Omental fat pad (tissue), 4 donors: Measurements from ENCODE around the gene PTGES. TPM values are rescaled to one million over a fixed set of nuclear protein-coding genes. Genes with fewer than 3 reads are reported as not detected.
"Not testable (repeated sequence)": the region's sequence is repeated elsewhere in the genome, so short reads cannot be mapped to it uniquely, and the experiment has no call there.

Source experiments
- ATAC-seq: fragments of 150-250 bp; one replicate; pipeline ENCODE4 v1.9.1; 2016; ENCODE audit warnings: mild to moderate bottlenecking, moderate library complexity; ENCODE audit not compliant: low FRiP score
- DNase-seq: peaks from one replicate; pipeline ENCODE4 v3.0.0-alpha.2; 2019; ENCODE audit warnings: low spot score
- CTCF ChIP-seq, 3 donors: fragments of 450-650 bp; IDR thresholded peaks; one replicate each; pipeline ENCODE4 v1.5.1; 2016 to 2017; ENCODE audit warnings: antibody characterized with exemption in 3 of 3, mild to moderate bottlenecking in 3 of 3, moderate library complexity in 2 of 3
- total RNA-seq, 4 donors: library from RNA; depleted of rRNA; stranded (reverse); fragments of >200 nt; gene quantifications; one replicate each; pipeline ENCODE4 v1.1.0, GENCODE V29; 2016

PTGES gene
- total RNA-seq, 4 donors from 2014 or later = 4.2 to 12.4 (median 8.9) TPM

DNA sequence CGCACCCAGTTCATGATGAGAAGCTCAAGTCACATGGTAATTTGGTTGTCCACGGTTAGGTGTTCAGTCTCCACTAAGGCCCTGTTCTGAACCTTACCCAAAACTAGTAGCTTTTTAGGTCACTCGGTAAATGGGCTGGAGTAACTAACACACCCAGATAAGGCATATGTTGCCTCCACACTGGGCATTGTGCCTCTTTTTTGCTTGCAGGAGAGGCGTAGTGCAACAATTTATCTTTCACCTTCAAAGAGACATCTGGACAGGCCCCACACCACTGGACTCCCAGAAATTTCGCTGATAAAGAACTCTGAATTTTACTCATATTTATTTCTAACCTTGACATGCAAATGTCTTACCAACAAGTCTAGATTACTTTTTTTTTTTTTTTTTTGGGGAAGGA, 16.8 kb upstream of the PTGES start:
- TF ChIP-seq CTCF (IDR thresholded peaks at IDR 0.05) = no peak
- no peak for ATAC-seq
- no peak for DNase-seq

DNA sequence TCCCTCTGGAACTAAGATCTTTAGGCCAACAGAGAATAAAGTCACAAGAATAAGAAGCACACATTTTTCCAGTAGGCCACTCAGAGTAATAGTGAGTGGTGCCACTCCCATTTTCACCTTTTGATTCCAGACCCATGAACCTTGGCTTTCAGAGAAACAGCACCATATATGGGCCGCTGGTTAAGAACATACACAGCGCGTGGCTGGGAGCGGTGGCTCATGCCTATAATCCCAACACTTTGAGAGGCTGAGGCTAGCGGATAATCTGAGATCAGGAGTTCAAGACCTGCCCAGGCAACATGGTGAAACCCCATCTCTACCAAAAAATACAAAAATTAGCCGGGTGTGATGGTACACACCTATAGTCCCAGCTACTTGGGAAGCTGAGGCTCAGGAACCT, 15.6 kb upstream of the PTGES start:
- DNase-seq = no peak
- TF ChIP-seq CTCF (IDR thresholded peaks at IDR 0.05) = no peak
- no peak for ATAC-seq

GRCh38 chr9:129765764-129766317, 13.0 kb upstream of the PTGES start:
- DNase-seq (no peak), ATAC-seq (no peak)
- TF ChIP-seq CTCF (IDR thresholded peaks at IDR 0.05) = no peak

DNA sequence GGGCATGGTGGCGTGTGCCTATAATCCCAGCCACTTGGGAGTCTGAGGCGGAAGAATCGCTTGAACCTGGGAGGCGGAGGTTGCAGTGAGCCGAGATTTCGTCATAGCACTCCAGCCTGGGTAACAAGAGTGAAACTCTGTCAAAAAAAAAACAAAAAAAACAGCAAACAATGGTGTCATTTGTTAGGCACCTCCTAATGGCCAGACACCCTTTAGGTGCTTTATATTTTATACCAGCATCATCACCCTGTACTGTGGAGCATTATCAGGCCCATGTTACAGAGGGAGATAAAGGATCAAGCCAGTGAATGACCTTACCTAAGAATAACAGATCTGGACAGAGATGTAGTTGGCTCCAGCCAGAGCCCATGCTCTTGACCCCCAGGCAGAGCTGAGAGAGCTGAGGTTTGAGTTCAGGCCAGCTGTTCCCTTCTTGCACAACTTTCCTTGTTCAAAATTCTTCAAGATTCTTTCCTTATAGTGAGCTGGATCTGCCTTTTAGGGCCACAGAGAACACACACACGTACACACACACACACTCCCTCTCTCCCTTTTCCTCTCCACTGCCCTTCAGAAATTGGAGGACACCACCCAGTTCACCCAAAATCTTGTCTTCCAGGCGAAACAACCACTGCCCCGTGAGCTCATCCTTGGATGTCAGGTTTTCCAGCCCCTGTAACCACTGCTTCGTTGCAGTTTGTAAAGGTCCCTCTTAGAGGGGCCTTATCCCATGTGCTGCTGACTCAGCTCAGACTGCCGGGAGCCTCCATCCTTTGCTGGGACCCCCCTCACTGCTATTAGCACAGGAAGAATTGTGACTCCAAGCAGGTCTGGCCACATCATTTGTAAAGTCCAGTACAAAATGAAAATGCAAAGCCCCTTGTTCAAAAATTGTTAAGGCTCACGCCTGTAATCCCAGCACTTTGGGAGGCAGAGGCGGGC, 10.4 kb upstream of the PTGES start:
- peak; percentile 39 for ATAC-seq
- DNase-seq = no peak
- no peak for TF ChIP-seq CTCF (IDR thresholded peaks at IDR 0.05)

DNA sequence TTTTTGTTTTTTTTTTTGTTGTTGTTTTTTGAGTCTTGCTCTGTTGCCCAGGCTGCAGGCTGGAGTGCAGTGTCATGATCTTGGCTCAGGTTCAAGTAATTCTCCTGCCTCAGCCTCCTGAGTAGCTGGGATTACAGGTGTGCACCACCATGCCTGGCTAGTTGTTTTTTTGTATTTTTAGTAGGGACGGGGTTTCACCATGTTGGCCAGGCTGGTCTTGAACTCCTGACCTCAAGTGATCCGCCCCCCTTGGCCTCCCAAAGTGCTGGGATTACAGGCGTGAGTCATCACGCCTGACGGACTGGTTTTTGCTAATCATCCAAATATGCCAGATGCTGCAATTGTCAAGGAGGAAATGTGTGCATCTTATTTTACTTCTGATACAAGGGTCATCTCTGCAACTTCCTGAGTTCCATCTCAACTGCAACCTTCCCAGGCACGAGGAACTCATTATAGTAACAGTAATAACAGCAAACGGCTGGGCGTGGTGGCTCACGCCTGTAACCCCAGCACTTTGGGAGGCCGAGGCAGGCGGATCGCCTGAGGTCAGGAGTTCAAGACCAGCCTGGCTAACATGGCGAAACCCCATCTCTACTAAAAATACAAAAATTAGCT, 9.6 kb upstream of the PTGES start:
- ATAC-seq = peak; percentile 52
- DNase-seq = not testable (repeated sequence)

- no peak for TF ChIP-seq CTCF (IDR thresholded peaks at IDR 0.05)
- peak; percentile 46 for ATAC-seq
- DNase-seq = no peak
Measured at GRCh38 chr9:129761901-129762369, 9.1 kb upstream of the PTGES start.

DNA sequence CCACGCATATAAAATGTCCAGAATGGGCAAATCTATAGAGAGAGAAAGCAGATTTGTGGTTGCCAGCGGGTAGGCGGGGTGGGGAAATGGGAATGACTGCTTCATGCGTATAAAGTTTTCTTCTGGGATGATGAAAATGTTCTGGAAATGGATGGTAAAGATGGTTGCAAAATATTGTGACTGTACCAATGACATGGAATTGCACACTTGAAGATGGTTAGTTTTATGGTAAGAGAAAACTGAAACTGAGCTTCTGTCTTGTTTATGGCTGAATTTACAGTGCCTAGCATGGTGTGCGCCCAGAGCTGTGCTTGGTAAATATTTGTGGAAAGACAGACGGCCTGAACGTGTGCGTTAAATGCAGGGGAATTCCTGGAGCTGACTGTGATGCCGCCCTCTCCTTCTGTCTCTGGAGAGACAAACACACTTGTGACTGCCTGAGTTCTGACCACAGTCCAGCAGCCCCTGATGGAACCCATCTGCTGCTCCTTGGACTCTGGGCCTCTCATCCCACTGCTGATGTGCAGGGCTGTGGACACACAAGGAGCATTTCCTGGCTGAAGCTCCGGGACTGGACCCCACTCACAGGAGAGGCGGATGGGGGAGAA, 8.6 kb upstream of the PTGES start:
- ATAC-seq (peak; percentile 7), DNase-seq (no peak)
- no peak for TF ChIP-seq CTCF (IDR thresholded peaks at IDR 0.05)

GRCh38 chr9:129760784-129761183, 7.9 kb upstream of the PTGES start:
- DNase-seq, ATAC-seq: not testable (repeated sequence)
